SU-DHL-6 (cell line): ENCODE data around the gene NEUROG2.
A peak's percentile ranks its signal among the peaks of the same experiment; 100 is the strongest.

Experiments
- H2AFZ ChIP-seq: fragments of 200-600 bp; sonication (generic); 2 replicates; pipeline ENCODE4 v1.6.1; 2014; ENCODE audit warnings: low read depth, mild to moderate bottlenecking, moderate library complexity, mixed read lengths, antibody characterized with exemption, low read length; ENCODE audit not compliant: severe bottlenecking
- H3F3A ChIP-seq: fragments of 200-600 bp; shearing (Covaris generic); 2 replicates; pipeline ENCODE4 v1.6.0; 2016; ENCODE audit warnings: antibody characterized with exemption, mild to moderate bottlenecking; ENCODE audit not compliant: insufficient read depth
- H3K27ac ChIP-seq: fragments of 200-600 bp; sonication (generic); 2 replicates; pipeline ENCODE4 v1.5.1; 2016; ENCODE audit warnings: low read depth, mild to moderate bottlenecking, low read length, moderate library complexity, mixed read lengths
- H3K27me3 ChIP-seq: fragments of 200-600 bp; sonication (generic), shearing (Covaris generic); 2 replicates; pipeline ENCODE4 v1.6.0; 2014; ENCODE audit warnings: mild to moderate bottlenecking, low read length
- H3K36me3 ChIP-seq: fragments of 200-600 bp; sonication (generic); 2 replicates; pipeline ENCODE4 v1.6.1; 2014; ENCODE audit warnings: mild to moderate bottlenecking, low read length, mixed read lengths
- H3K4me2 ChIP-seq: fragments of 300-600, 200-600 bp; shearing (Covaris generic), sonication (generic); 2 replicates; pipeline ENCODE4 v1.6.0; 2014; ENCODE audit warnings: low read length, low read depth, mild to moderate bottlenecking; ENCODE audit not compliant: poor library complexity, severe bottlenecking
- H3K4me3 ChIP-seq: fragments of 200-600 bp; sonication (generic); 2 replicates; pipeline ENCODE4 v1.5.1; 2014; ENCODE audit warnings: antibody characterized with exemption, low read length, mild to moderate bottlenecking, mixed read lengths; ENCODE audit not compliant: insufficient read depth, poor library complexity, severe bottlenecking
- H3K79me2 ChIP-seq: fragments of 200-600 bp; sonication (generic); 2 replicates; pipeline ENCODE4 v1.6.1; 2014; ENCODE audit warnings: mild to moderate bottlenecking, low read length, moderate library complexity; ENCODE audit not compliant: insufficient read depth
- H3K9ac ChIP-seq: fragments of 200-600 bp; sonication (generic); 2 replicates; pipeline ENCODE4 v1.7.0; 2014; ENCODE audit warnings: mild to moderate bottlenecking, low read length
- H3K9me2 ChIP-seq: fragments of 200-600 bp; sonication (generic); replicated peaks from 2 replicates; pipeline ENCODE4 v1.6.1; 2014; ENCODE audit warnings: low read length; ENCODE audit not compliant: insufficient read depth
- H3K9me3 ChIP-seq: fragments of 200-600 bp; sonication (generic); 2 replicates; pipeline ENCODE4 v1.6.1; 2014; ENCODE audit warnings: low read length, mixed read lengths; ENCODE audit not compliant: insufficient read depth
- H4K20me1 ChIP-seq: fragments of 200-600 bp; sonication (generic); 2 replicates; pipeline ENCODE4 v1.6.1; 2014; ENCODE audit warnings: low read depth, mild to moderate bottlenecking, antibody characterized with exemption, low read length, moderate library complexity, mixed read lengths
- EZH2phosphoT487 ChIP-seq: fragments of 200-600 bp; sonication (generic), shearing (Covaris generic); conservative IDR thresholded peaks from 2 replicates; pipeline ENCODE4 v1.6.1; 2018; ENCODE audit warnings: mild to moderate bottlenecking, antibody characterized with exemption, low read length, moderate library complexity, mixed read lengths
- TF ChIP-seq, protein P1 (sequence below): fragments of 200-600 bp; sonication (generic); IDR thresholded peaks from one replicate; pipeline ENCODE4 v1.5.1; 2017; ENCODE audit warnings: antibody characterized with exemption, mild to moderate bottlenecking, low read length, moderate library complexity; ENCODE audit not compliant: insufficient read depth, poor library complexity, severe bottlenecking

NEUROG2 gene

DNA sequence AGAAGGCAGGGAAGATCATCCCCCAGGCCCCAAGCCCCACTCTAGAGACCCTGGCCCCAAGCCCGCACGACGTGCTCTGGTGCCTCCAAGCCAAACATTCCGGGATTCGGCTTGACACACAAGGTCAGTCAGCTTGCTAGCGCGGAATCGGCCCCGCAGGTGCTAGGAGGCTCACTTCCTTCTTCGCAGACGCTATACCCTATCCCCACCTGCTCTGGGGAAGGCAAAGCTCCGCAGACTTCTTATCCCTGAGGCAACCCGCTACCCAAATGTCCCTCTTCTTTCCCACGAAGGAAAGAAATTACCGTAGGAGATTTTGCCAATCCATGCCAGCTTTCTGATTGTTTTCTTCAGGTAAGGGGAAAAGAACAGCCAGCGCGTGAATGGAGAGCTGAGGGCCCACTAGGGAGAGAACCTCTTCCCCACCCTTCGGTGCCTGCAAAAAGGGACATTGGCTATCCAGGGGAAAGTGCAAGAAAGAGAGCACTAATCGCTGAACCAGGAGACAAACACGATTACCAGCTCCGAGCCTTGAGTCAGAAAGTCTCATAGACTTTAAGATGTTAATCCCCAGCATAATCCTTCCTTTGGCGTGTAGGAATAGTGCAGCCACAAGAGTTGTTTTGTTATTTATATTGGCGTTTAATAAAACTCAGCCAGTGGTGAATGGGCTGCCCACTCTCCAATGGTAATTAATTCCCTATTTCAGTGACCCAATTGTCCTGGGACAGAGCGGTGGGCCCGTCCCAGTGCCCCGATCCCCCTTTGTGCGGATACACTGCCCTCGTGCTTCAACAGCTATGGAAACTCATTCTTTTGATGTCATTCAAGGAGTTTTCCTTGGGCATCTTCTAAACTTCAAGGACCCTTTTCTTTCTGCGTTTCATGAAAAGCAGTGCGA, 5.4 kb upstream of the NEUROG2 start:
- Histone ChIP-seq H3K9me2 (no peaks in the 10 kb centered on the region), H3K9me3 (no peaks in the 10 kb centered on the region), H2AFZ (no peak overlapping the region), H3K27me3 (no peaks in the 10 kb centered on the region), H3F3A (no peaks in the 10 kb centered on the region), H3K79me2 (no peaks in the 10 kb centered on the region), H4K20me1 (no peaks in the 10 kb centered on the region), H3K4me3 (peak overlapping the region; percentile 18), H3K36me3 (no peaks in the 10 kb centered on the region), H3K27ac (no peak overlapping the region), H3K4me2 (peak overlapping the region; percentile 33), H3K9ac (no peak overlapping the region)
- TF ChIP-seq EZH2phosphoT487 = no peak
- TF ChIP-seq, protein P1, sequence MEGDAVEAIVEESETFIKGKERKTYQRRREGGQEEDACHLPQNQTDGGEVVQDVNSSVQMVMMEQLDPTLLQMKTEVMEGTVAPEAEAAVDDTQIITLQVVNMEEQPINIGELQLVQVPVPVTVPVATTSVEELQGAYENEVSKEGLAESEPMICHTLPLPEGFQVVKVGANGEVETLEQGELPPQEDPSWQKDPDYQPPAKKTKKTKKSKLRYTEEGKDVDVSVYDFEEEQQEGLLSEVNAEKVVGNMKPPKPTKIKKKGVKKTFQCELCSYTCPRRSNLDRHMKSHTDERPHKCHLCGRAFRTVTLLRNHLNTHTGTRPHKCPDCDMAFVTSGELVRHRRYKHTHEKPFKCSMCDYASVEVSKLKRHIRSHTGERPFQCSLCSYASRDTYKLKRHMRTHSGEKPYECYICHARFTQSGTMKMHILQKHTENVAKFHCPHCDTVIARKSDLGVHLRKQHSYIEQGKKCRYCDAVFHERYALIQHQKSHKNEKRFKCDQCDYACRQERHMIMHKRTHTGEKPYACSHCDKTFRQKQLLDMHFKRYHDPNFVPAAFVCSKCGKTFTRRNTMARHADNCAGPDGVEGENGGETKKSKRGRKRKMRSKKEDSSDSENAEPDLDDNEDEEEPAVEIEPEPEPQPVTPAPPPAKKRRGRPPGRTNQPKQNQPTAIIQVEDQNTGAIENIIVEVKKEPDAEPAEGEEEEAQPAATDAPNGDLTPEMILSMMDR = no peak

GRCh38 chr4:112520598-112521122, 4.7 kb upstream of the NEUROG2 start:
- Histone ChIP-seq H3K36me3 (no peaks in the 10 kb centered on the region), H3K4me3 (peak overlapping the region; percentile 18), H4K20me1 (no peaks in the 10 kb centered on the region), H3F3A (no peaks in the 10 kb centered on the region), H3K9me3 (no peaks in the 10 kb centered on the region), H3K27ac (no peak overlapping the region), H3K9ac (no peak overlapping the region), H3K79me2 (no peaks in the 10 kb centered on the region), H3K27me3 (no peaks in the 10 kb centered on the region), H3K9me2 (no peaks in the 10 kb centered on the region), H2AFZ (no peak overlapping the region), H3K4me2 (peak overlapping the region; percentile 33)
- TF ChIP-seq, protein P1 = no peak
- no peak for TF ChIP-seq EZH2phosphoT487

GRCh38 chr4:112519689-112520597, 4.0 kb upstream of the NEUROG2 start:
- Histone ChIP-seq H3K79me2 (no peaks in the 10 kb centered on the region), H3K4me2 (no peak overlapping the region), H3F3A (no peaks in the 10 kb centered on the region), H3K9me2 (no peaks in the 10 kb centered on the region), H4K20me1 (no peaks in the 10 kb centered on the region), H3K4me3 (no peak overlapping the region), H3K9ac (no peak overlapping the region), H3K27me3 (no peaks in the 10 kb centered on the region), H3K27ac (no peak overlapping the region), H3K9me3 (no peaks in the 10 kb centered on the region), H2AFZ (no peak overlapping the region), H3K36me3 (no peaks in the 10 kb centered on the region)
- TF ChIP-seq, protein P1 = no peak
- no peak for TF ChIP-seq EZH2phosphoT487
